ENCODE results near the gene NR6A1.

The NR6A1 gene

DNA sequence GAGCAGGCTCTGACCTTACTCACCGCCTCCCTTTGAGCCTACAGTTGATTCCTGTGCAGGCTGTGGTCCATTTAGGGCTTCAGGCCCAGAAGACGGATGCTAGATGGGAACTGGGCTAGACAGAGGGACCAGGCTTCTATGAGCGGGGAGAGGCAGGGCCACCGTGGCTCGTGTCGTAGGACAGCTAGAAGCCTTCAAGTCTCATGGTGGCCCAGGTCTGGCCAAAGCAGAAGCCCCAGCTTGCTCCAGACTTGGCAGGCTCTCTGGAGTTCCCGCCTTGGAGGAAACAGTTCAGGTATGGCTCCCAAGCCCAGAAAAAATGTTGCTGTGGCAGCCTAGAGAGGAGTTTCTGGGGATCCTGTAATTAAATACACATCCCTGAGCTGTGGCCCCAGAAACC lies 253.0 kb downstream of the NR6A1 start:
- H3K9me3 ChIP-seq (ENCODE audit: control insufficient read depth, low read length): no peaks in the 10 kb centered on the region

DNA sequence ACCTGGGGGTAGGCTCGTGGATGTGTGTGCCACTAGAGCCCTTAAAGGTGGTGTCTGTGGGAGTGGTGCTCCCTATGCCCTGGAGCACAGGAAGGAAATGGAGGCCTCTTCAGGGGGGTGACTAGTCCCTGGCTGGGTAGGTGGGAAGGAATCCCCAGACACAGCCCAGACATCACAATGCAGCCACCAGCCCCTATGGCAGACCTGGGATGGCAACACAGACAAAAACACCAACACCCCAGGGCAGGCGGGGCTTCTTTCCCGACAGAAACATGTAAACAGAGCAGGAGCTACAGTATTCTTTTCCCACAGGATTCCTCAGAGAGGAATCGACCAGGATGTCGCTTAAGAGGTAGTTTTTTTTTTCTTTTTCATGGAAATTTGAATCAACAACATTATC lies 253.5 kb downstream of the NR6A1 start:
- Histone ChIP-seq H3K36me3 (ENCODE audit: control insufficient read depth in 1 of 2, insufficient read depth in 2 of 2, low read depth in 1 of 2, low read length in 2 of 2) (peaks cover 0 to 5% of the 10 kb centered on the region in 2 experiments), H2BK12ac (ENCODE audit: low read length in 2 of 2) (no peak overlapping the region), H3K4me3 (ENCODE audit: insufficient read depth in 1 of 2, low read depth in 1 of 2, low read length in 2 of 2) (no peak overlapping the region), H2AFZ (ENCODE audit: low read depth, low read length) (no peak overlapping the region), H3K79me1 (replicated peaks; ENCODE audit: low read length, poor library complexity, severe bottlenecking) (no peaks in the 10 kb centered on the region), H3K18ac (ENCODE audit: low read depth in 1 of 2, low read length in 2 of 2) (no peak overlapping the region), H2BK15ac (ENCODE audit: low read depth, poor library complexity, severe bottlenecking) (no peak overlapping the region), H3K4me1 (ENCODE audit: control insufficient read depth, insufficient read depth, low read depth, low read length) (no peaks in the 10 kb centered on the region), H4K8ac (ENCODE audit: low read length) (no peak overlapping the region), H4K91ac (ENCODE audit: low read length) (no peak overlapping the region), H3K9ac (ENCODE audit: low read length) (no peak overlapping the region), H3K14ac (ENCODE audit: low read length in 2 of 2) (no peak overlapping the region), H3K9me3 (ENCODE audit: control insufficient read depth, low read length) (no peaks in the 10 kb centered on the region), H2BK5ac (ENCODE audit: low read depth, low read length, poor library complexity, severe bottlenecking) (no peak overlapping the region), H3K27ac (ENCODE audit: low read length, poor library complexity, severe bottlenecking) (no peak overlapping the region), H2AK5ac (ENCODE audit: low read length, severe bottlenecking) (no peak overlapping the region), H2BK120ac (ENCODE audit: low read depth, low read length) (no peak overlapping the region), H3K23ac (ENCODE audit: low read length in 2 of 2) (no peak overlapping the region), H3K4me2 (ENCODE audit: low read length, poor library complexity, severe bottlenecking) (no peak overlapping the region), H3K4ac (ENCODE audit: low read depth in 1 of 2, low read length in 2 of 2) (no peak overlapping the region), H3K27me3 (ENCODE audit: control insufficient read depth in 1 of 2, insufficient read depth in 1 of 2, low read length in 2 of 2) (peaks cover 4 to 60% of the 10 kb centered on the region in 2 experiments)
- DNase-seq: no peak
- WGBS: 72% methylated on average over 3 of the region's 5 CpGs

More for the DNA sequence above, 253.0 kb downstream of the NR6A1 start:
- 92% methylated on average over 7 of the region's 7 CpGs for WGBS
- H2AFZ ChIP-seq (ENCODE audit: low read depth, low read length): no peak overlapping the region
- DNase-seq: no peak
- H3K79me1 ChIP-seq (replicated peaks; ENCODE audit: low read length, poor library complexity, severe bottlenecking): no peaks in the 10 kb centered on the region
- H3K4ac ChIP-seq (ENCODE audit: low read depth in 1 of 2, low read length in 2 of 2): no peak overlapping the region
- no peak overlapping the region for H2AK5ac ChIP-seq (ENCODE audit: low read length, severe bottlenecking)
- H3K23ac ChIP-seq (ENCODE audit: low read length in 2 of 2): no peak overlapping the region
- no peak overlapping the region for H3K18ac ChIP-seq (ENCODE audit: low read depth in 1 of 2, low read length in 2 of 2)
- H3K27ac ChIP-seq (ENCODE audit: low read length, poor library complexity, severe bottlenecking): no peak overlapping the region
- no peak overlapping the region for H2BK120ac ChIP-seq (ENCODE audit: low read depth, low read length)
- H3K14ac ChIP-seq (ENCODE audit: low read length in 2 of 2): no peak overlapping the region
- H3K4me3 ChIP-seq (ENCODE audit: insufficient read depth in 1 of 2, low read depth in 1 of 2, low read length in 2 of 2): no peak overlapping the region
- H2BK12ac ChIP-seq (ENCODE audit: low read length in 2 of 2): no peak overlapping the region
- H3K36me3 ChIP-seq (ENCODE audit: control insufficient read depth in 1 of 2, insufficient read depth in 2 of 2, low read depth in 1 of 2, low read length in 2 of 2): peaks cover 0 to 5% of the 10 kb centered on the region in 2 experiments
- no peak overlapping the region for H3K9ac ChIP-seq (ENCODE audit: low read length)
- H4K8ac ChIP-seq (ENCODE audit: low read length): no peak overlapping the region
- no peak overlapping the region for H4K91ac ChIP-seq (ENCODE audit: low read length)
- no peak overlapping the region for H2BK15ac ChIP-seq (ENCODE audit: low read depth, poor library complexity, severe bottlenecking)
- no peak overlapping the region for H3K4me2 ChIP-seq (ENCODE audit: low read length, poor library complexity, severe bottlenecking)
- H3K27me3 ChIP-seq (ENCODE audit: control insufficient read depth in 1 of 2, insufficient read depth in 1 of 2, low read length in 2 of 2): peaks cover 4 to 54% of the 10 kb centered on the region in 2 experiments
- no peaks in the 10 kb centered on the region for H3K4me1 ChIP-seq (ENCODE audit: control insufficient read depth, insufficient read depth, low read depth, low read length)
- H2BK5ac ChIP-seq (ENCODE audit: low read depth, low read length, poor library complexity, severe bottlenecking): no peak overlapping the region

DNA sequence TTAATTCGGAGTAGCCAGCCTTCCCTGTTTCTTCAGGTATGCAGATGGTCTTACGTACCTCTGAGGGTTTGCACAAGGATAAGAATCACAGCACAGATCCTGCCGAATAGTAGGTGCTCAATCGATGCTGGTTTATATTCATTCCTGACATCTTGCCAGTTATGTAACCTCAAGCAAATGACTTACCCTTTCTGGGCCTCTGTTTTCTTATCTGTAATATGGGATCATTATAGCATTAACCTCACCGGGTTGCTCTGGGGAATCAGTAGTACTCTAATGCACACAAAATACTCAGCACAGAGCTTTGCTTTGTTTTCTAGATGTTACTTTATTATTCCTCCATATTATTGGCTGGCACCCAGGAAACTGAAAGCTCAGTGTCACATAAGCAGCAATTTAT lies 256.2 kb downstream of the NR6A1 start:
- H3K4me3 ChIP-seq (ENCODE audit: insufficient read depth in 1 of 2, low read depth in 1 of 2, low read length in 2 of 2): no peak overlapping the region
- WGBS: 94% methylated on average over 5 of the region's 5 CpGs
- no peak overlapping the region for H2AK5ac ChIP-seq (ENCODE audit: low read length, severe bottlenecking)
- H3K79me1 ChIP-seq (replicated peaks; ENCODE audit: low read length, poor library complexity, severe bottlenecking): no peaks in the 10 kb centered on the region
- H3K14ac ChIP-seq (ENCODE audit: low read length in 2 of 2): no peak overlapping the region
- no peak overlapping the region for H4K91ac ChIP-seq (ENCODE audit: low read length)
- no peak overlapping the region for H3K4ac ChIP-seq (ENCODE audit: low read depth in 1 of 2, low read length in 2 of 2)
- no peak overlapping the region for H3K27ac ChIP-seq (ENCODE audit: low read length, poor library complexity, severe bottlenecking)
- H2BK120ac ChIP-seq (ENCODE audit: low read depth, low read length): no peak overlapping the region
- no peak overlapping the region for H4K8ac ChIP-seq (ENCODE audit: low read length)
- H2BK5ac ChIP-seq (ENCODE audit: low read depth, low read length, poor library complexity, severe bottlenecking): no peak overlapping the region
- no peak overlapping the region for H2BK12ac ChIP-seq (ENCODE audit: low read length in 2 of 2)
- no peaks in the 10 kb centered on the region for H3K9me3 ChIP-seq (ENCODE audit: control insufficient read depth, low read length)
- no peaks in the 10 kb centered on the region for H3K36me3 ChIP-seq (ENCODE audit: control insufficient read depth in 1 of 2, insufficient read depth in 2 of 2, low read depth in 1 of 2, low read length in 2 of 2)
- H3K9ac ChIP-seq (ENCODE audit: low read length): no peak overlapping the region
- H3K4me1 ChIP-seq (ENCODE audit: control insufficient read depth, insufficient read depth, low read depth, low read length): no peaks in the 10 kb centered on the region
- H2AFZ ChIP-seq (ENCODE audit: low read depth, low read length): no peak overlapping the region
- no peak overlapping the region for H2BK15ac ChIP-seq (ENCODE audit: low read depth, poor library complexity, severe bottlenecking)
- no peak overlapping the region for H3K4me2 ChIP-seq (ENCODE audit: low read length, poor library complexity, severe bottlenecking)
- H3K27me3 ChIP-seq (ENCODE audit: control insufficient read depth in 1 of 2, insufficient read depth in 1 of 2, low read length in 2 of 2): peaks cover 4 to 72% of the 10 kb centered on the region in 2 experiments
- no peak overlapping the region for H3K18ac ChIP-seq (ENCODE audit: low read depth in 1 of 2, low read length in 2 of 2)
- no peak overlapping the region for H3K23ac ChIP-seq (ENCODE audit: low read length in 2 of 2)
- no peak for DNase-seq

DNA sequence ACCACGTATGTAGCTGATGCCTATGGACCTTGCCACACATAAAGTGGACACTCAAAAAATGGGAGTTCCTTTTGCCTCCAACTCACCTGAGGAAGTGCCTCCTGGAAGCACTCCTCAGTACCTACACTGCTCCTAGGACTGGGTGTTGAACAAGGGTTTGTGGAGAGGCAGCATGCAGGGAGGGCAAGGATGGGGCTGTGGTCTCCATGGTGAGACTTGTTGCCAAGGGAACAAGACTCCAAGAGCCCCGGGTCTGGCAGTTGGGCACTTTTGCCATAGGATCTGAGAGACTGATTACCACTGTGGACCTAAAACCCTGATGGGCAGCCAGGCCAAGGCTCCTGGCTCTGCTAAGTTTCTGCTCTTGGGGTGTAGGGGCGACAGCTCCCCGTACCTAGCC lies 257.0 kb downstream of the NR6A1 start:
- no peaks in the 10 kb centered on the region for H3K36me3 ChIP-seq (ENCODE audit: control insufficient read depth in 1 of 2, insufficient read depth in 2 of 2, low read depth in 1 of 2, low read length in 2 of 2)
- H3K4me2 ChIP-seq (ENCODE audit: low read length, poor library complexity, severe bottlenecking): no peak overlapping the region
- no peak overlapping the region for H4K91ac ChIP-seq (ENCODE audit: low read length)
- H4K8ac ChIP-seq (ENCODE audit: low read length): no peak overlapping the region
- H2AK5ac ChIP-seq (ENCODE audit: low read length, severe bottlenecking): no peak overlapping the region
- no peaks in the 10 kb centered on the region for H3K79me1 ChIP-seq (replicated peaks; ENCODE audit: low read length, poor library complexity, severe bottlenecking)
- H3K18ac ChIP-seq (ENCODE audit: low read depth in 1 of 2, low read length in 2 of 2): no peak overlapping the region
- no peaks in the 10 kb centered on the region for H3K4me1 ChIP-seq (ENCODE audit: control insufficient read depth, insufficient read depth, low read depth, low read length)
- H3K23ac ChIP-seq (ENCODE audit: low read length in 2 of 2): no peak overlapping the region
- H2BK5ac ChIP-seq (ENCODE audit: low read depth, low read length, poor library complexity, severe bottlenecking): no peak overlapping the region
- no peak for DNase-seq
- no peaks in the 10 kb centered on the region for H3K9me3 ChIP-seq (ENCODE audit: control insufficient read depth, low read length)
- H3K4me3 ChIP-seq (ENCODE audit: insufficient read depth in 1 of 2, low read depth in 1 of 2, low read length in 2 of 2): no peak overlapping the region
- no peak overlapping the region for H2BK120ac ChIP-seq (ENCODE audit: low read depth, low read length)
- peaks cover 4 to 71% of the 10 kb centered on the region in 2 experiments for H3K27me3 ChIP-seq (ENCODE audit: control insufficient read depth in 1 of 2, insufficient read depth in 1 of 2, low read length in 2 of 2)
- no peak overlapping the region for H2BK15ac ChIP-seq (ENCODE audit: low read depth, poor library complexity, severe bottlenecking)
- no peak overlapping the region for H3K9ac ChIP-seq (ENCODE audit: low read length)
- H2AFZ ChIP-seq (ENCODE audit: low read depth, low read length): no peak overlapping the region
- H2BK12ac ChIP-seq (ENCODE audit: low read length in 2 of 2): no peak overlapping the region
- H3K27ac ChIP-seq (ENCODE audit: low read length, poor library complexity, severe bottlenecking): no peak overlapping the region
- no peak overlapping the region for H3K4ac ChIP-seq (ENCODE audit: low read depth in 1 of 2, low read length in 2 of 2)
- no peak overlapping the region for H3K14ac ChIP-seq (ENCODE audit: low read length in 2 of 2)
- 97% methylated on average over 3 of the region's 4 CpGs for WGBS
